T-helper 2 cell treated with Interferon-gamma antibody and Interleukin-4, amounts not matched to agents 5 μg/mL and 100 μg/mL, for 36 hours (primary cell): Measurements from ENCODE around the gene SHROOM3.

Source experiments
- DNase-seq: peaks from one replicate; pipeline ENCODE4 v3.0.0; 2021; ENCODE audit warnings: low spot score
- H3K27ac Mint-ChIP-seq: one replicate; pipeline ENCODE4 v1.8.0; 2021; ENCODE audit warnings: mild to moderate bottlenecking, mixed read lengths
- H3K27me3 Mint-ChIP-seq: one replicate; pipeline ENCODE4 v1.8.0; 2021; ENCODE audit warnings: low read depth, mixed read lengths
- H3K36me3 Mint-ChIP-seq: one replicate; pipeline ENCODE4 v1.8.0; 2021; ENCODE audit warnings: low read depth, mixed read lengths
- H3K4me1 Mint-ChIP-seq: one replicate; pipeline ENCODE4 v1.8.0; 2021; ENCODE audit warnings: low read depth, mixed read lengths
- H3K4me3 Mint-ChIP-seq: one replicate; pipeline ENCODE4 v1.8.0; 2022; ENCODE audit warnings: mild to moderate bottlenecking, moderate library complexity, mixed read lengths
- H3K9me3 Mint-ChIP-seq: one replicate; pipeline ENCODE4 v1.8.0; 2021; ENCODE audit warnings: mixed read lengths

The SHROOM3 gene

DNA sequence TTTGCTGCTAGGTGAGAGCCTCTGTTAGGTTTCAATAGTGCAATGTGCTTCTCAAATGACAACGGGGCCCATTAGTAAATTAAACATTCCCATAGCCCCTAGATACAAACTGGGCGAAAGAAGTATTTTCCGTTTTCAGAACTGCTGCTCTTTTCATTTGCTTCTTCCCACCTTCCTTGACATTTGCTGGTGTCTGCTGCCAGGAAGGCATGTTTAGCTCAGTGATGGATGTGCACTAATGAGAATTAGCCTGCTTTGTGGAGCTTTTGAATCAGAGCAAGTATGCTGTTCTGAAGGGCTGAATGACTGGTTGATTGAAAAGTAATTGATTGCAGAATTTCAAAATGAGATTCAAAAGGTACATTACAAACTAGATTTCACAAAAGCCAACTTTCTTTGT is 57.0 kb downstream of the SHROOM3 start:
- Mint-ChIP-seq H3K36me3 (no peaks in the 10 kb centered on the region), H3K9me3 (no peaks in the 10 kb centered on the region), H3K4me1 (no peaks in the 10 kb centered on the region), H3K27me3 (peaks cover 8% of the 10 kb centered on the region), H3K4me3 (no peak overlapping the region), H3K27ac (no peak overlapping the region)
- no peak for DNase-seq

DNA sequence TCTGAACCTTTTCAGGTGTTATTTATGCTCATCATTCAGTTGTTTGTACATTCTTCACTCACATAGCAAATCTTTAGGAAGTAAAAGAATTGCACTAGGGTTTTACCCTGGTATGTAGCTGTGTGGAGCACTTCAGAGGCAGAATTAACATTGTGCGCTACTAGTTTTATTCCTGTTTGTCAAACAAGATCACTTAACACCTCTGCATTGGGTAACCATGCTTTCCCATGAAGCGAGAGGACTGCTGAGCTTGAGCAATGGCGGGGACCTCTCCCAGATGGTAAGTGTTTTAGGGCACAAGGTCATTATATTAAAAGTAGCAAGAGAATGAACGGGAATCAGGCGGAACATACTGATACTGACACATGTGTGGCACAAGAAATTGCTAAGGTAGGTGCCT is 59.2 kb downstream of the SHROOM3 start:
- Mint-ChIP-seq H3K27me3 (peaks cover 8% of the 10 kb centered on the region), H3K36me3 (no peaks in the 10 kb centered on the region)
- DNase-seq, result no peak

DNA sequence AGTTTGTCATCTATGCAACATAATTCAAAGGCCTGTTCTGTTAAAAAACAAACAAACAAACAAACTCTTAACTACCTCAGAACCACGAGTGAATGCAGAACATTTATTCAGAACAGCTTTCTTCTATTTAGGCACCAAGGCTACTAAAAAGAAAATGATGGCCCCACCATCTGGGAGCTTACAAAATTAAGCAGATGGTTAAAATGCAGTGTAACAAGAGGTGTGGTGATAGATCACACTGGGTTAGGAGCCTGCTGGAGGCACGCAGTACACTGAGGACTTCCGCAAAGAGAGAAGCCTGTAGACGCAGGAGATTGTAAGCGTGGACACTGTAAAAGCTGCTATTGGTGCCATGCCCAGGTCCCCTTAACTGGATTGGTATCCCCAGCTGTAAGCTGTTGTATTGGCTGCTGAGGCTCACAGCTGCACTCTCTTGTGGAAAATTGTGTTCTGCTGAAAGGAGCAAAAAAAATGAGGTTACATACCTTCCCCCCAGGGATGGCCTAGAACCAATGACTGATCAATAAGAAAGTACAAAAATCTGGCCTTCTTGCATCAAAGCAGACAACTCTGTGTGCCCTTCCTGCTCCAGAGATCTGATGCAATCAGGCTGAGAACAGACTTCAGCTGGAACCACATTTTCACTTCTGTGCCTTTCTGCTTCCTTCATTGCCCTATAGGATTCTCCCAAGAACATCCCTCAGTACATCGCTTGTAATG is 60.0 kb downstream of the SHROOM3 start:
- Mint-ChIP-seq H3K4me1 (no peaks in the 10 kb centered on the region), H3K9me3 (no peaks in the 10 kb centered on the region), H3K36me3 (no peaks in the 10 kb centered on the region), H3K4me3 (no peak overlapping the region), H3K27ac (no peak overlapping the region), H3K27me3 (peaks cover 8% of the 10 kb centered on the region)
- no peak for DNase-seq

More for the DNA sequence above, 59.2 kb downstream of the SHROOM3 start:
- H3K9me3 Mint-ChIP-seq, result no peaks in the 10 kb centered on the region
- H3K4me1 Mint-ChIP-seq, result no peaks in the 10 kb centered on the region
- no peak overlapping the region for H3K27ac Mint-ChIP-seq
- no peak overlapping the region for H3K4me3 Mint-ChIP-seq

DNA sequence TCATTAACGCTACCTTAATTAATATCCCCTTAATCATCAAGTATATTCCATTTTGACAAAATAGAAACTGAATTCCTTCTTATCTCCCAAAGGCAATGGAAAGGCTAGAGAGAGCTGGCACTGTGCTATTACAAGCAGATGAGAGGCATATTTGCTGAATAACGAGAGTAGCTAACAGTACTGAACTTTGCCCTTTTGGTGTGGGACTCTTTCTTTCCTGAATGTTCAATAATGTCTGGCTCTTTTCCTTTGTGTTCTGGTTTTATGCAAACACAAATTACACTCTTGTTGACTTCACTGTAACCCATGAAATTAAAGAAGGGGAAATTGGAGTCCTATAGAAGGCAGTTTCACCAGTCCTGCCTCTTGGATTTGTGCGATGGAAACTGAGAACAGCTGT is 63.5 kb downstream of the SHROOM3 start:
- no peak overlapping the region for H3K27ac Mint-ChIP-seq
- no peak overlapping the region for H3K4me3 Mint-ChIP-seq
- no peaks in the 10 kb centered on the region for H3K4me1 Mint-ChIP-seq
- H3K27me3 Mint-ChIP-seq, result peaks cover 4% of the 10 kb centered on the region
- no peaks in the 10 kb centered on the region for H3K9me3 Mint-ChIP-seq
- H3K36me3 Mint-ChIP-seq, result no peaks in the 10 kb centered on the region
- DNase-seq, result no peak

DNA sequence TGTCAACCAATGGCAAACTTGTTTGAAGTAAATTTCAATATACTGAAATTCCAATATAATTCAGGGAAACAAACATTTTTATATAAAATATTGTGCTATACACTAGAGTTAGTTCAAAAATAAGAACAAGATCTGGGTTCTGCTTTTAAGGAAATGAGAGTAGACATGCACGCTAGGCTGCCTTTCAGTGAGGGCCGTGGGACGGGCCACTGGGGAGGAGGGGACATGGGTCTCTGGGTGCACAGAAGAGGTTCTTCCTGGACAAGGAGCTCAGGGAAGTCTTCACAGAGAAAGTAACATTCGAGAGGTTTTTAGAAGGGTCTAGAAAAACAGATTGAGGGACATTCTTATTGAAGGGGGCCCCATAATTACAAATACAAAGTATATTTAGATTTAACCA is 64.4 kb downstream of the SHROOM3 start:
- Mint-ChIP-seq H3K27me3 (no peaks in the 10 kb centered on the region), H3K4me3 (no peak overlapping the region), H3K9me3 (no peaks in the 10 kb centered on the region), H3K27ac (no peak overlapping the region), H3K36me3 (no peaks in the 10 kb centered on the region), H3K4me1 (no peaks in the 10 kb centered on the region)
- no peak for DNase-seq

DNA sequence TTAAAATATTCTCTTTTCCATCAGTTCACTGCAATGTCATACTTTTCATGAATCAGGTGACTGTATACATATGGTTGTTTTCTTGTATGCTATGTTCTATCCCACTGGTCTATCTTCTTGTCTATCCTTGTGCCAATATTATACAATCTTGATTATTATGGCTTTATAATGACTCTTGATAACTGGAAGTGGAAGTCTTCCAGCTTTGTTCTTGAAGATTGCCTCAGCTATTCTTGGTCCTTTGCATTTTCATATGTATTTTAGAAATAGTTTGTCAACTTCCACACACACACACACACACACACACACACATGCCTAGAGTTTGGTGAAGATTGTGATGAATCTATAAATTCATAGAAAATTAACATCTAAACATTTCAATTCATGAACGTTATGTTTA is 67.9 kb downstream of the SHROOM3 start:
- no peak for DNase-seq
- no peak overlapping the region for H3K4me3 Mint-ChIP-seq
- no peaks in the 10 kb centered on the region for H3K36me3 Mint-ChIP-seq
- no peaks in the 10 kb centered on the region for H3K9me3 Mint-ChIP-seq
- peaks cover 3% of the 10 kb centered on the region for H3K27me3 Mint-ChIP-seq
- no peak overlapping the region for H3K27ac Mint-ChIP-seq
- no peaks in the 10 kb centered on the region for H3K4me1 Mint-ChIP-seq

DNA sequence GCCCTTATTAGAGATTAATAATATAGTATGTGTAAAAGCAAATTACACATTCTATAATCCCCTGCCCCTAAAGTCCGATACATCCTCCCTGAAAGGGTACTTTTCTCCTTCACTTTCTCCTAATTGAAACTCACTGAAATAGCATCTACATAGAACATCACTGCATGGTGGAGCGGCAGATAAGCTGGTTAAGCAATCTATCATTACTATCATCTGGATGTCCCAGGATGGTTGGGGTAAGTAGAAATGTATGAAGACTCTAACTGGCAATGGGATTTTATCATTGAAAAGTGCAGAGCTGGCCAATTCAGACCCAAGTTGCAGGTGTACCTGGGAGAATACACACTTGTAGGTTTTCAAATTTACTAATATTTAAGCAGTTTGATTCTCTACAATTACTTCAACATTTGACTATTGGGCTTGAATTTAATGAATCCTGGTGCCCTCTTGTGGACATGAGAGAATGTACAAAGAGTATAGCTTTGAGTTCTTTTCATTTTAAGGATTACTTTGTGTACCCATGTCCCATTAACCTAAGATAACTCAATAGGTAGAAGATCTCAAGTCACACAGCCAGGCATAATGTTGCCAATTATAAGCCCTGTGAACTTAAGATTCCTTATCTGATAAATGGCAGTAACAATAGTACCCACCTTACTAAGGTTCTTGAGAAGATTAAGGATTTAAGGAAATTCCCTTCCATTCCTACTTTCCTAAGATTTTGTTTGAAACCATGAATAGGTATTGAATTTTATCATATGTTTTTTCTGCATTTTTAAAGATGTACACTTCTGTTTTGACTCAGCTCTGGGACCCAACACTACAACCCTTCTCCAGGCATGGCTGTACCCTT is 69.8 kb downstream of the SHROOM3 start:
- Mint-ChIP-seq H3K27me3 (peaks cover 3% of the 10 kb centered on the region), H3K36me3 (no peaks in the 10 kb centered on the region), H3K4me1 (no peaks in the 10 kb centered on the region), H3K27ac (no peak overlapping the region), H3K4me3 (no peak overlapping the region), H3K9me3 (no peaks in the 10 kb centered on the region)
- DNase-seq, result no peak

DNA sequence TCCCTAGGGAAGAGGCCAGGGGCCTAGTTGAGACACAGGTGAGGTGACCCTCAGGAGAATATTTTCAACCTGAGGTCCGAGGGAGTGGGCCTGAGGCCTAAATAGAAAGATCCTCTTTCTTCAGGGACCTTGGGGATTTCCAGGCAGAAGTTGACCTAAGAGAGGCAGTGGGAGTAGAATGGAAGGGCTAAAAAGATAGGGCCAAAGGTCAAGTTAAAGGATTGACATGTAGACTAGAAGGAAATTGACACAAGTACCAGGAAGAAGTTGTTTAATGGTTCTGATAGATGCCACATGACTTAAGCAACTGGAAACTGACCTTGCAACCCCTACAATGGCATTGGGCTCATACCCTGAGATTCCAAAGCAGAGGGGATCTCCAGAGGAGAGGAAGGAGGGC is 76.9 kb downstream of the SHROOM3 start:
- H3K27ac Mint-ChIP-seq, result no peak overlapping the region
- no peaks in the 10 kb centered on the region for H3K4me1 Mint-ChIP-seq
- no peak overlapping the region for H3K4me3 Mint-ChIP-seq
- H3K27me3 Mint-ChIP-seq, result no peaks in the 10 kb centered on the region
- H3K36me3 Mint-ChIP-seq, result no peaks in the 10 kb centered on the region
- H3K9me3 Mint-ChIP-seq, result no peaks in the 10 kb centered on the region
- DNase-seq, result no peak

DNA sequence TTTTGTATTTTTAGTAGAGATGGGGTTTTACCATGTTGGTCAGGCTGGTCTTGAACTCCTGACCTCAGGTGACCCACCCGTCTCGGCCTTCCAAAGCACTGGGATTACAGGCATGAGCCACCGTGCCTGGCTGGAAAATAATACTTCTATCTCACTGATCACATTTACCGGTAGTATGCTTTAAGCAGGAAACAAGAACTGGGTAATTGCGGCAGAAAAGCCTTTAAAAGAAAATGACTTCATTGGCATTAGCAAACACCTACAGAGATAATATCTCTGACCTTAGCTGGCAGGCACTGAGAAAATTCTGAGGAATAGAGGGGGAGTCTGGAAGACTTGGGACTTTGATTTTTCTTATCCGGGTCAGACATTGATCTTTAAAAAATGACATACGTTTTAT is 78.5 kb downstream of the SHROOM3 start:
- Mint-ChIP-seq H3K27ac (no peak overlapping the region), H3K36me3 (no peaks in the 10 kb centered on the region), H3K4me3 (no peak overlapping the region), H3K9me3 (no peaks in the 10 kb centered on the region), H3K27me3 (peaks cover 6% of the 10 kb centered on the region), H3K4me1 (peaks cover 2% of the 10 kb centered on the region)
- DNase-seq, result no peak

DNA sequence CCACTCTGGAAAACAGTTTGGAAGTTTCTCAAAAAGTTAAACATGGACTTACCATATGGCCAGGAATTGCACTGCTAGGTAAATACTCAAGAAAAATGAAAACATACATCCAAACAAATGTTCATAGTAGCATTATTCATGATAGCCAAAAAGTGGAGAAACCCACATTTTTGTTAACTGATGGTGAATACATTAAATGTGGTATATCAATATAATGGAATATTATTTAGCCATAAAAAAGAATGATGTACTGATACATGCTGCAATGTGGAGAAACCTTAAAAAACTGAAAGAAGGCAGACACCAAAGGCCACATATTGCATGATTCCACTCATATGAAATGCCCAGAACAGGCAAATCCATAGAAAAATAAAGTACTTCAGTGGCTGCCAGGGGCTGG is 79.1 kb downstream of the SHROOM3 start:
- H3K4me1 Mint-ChIP-seq, result peaks cover 2% of the 10 kb centered on the region
- no peaks in the 10 kb centered on the region for H3K36me3 Mint-ChIP-seq
- peaks cover 9% of the 10 kb centered on the region for H3K27me3 Mint-ChIP-seq
- no peak overlapping the region for H3K4me3 Mint-ChIP-seq
- DNase-seq, result no peak
- no peak overlapping the region for H3K27ac Mint-ChIP-seq
- H3K9me3 Mint-ChIP-seq, result no peaks in the 10 kb centered on the region

DNA sequence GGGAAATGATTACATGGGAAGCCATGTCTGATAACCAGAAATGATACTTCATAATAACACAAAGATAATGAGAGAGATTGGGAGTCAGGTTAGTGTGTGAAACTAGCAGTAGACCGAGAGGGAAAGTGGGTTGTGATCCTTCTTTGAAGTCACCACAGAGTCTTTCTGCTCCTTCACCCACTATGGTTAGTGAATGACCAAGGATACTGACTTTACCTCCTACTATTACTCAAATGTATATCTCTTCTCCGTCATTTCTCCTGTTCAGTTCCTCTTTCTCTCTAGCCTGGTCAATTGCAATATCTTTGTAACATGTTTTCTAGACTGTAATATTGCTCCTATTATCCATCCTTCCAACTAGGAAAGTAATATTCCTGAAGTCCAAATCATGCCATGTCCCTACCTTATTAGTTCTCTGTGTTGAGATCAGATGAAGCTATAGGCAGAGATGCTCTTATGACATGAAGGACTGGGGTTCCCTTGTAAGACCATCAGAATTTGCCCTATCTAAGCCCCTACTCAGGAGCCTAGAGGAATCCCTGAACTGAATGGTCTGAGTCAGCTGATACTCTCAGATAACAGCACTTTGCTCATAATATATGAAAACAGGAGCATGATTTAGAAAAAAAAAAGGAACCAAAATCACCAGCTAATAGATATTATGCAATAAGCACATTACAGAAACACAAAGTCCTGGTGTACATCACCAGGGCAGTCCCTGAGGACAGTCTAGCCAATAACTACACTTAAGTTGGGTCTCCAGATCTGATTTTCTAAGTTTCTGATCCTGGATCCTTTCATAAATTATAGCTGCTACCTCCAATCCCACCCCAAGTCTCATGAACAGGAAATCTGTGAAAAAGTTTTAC is 81.2 kb downstream of the SHROOM3 start:
- Mint-ChIP-seq H3K27ac (no peak overlapping the region), H3K4me1 (peaks cover 2% of the 10 kb centered on the region)

DNA sequence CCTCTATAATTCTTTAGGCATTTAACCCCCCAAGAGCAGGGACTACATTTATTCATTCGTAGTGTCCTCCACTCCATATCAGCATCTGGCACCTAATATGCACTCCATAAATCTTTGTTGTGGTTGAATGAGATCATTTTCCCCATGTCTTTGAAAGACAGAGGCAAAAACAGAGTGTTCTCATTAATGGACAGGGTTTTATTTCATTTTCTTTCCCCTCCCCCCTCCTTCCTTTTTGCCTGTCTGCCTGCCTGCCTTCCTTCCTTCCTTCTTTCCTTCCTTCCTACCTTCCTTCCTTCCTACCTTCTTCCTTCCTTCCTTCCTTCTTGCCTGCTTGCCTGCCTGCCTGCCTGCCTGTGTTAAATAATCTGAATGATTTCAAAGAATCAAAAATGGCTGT is 83.2 kb downstream of the SHROOM3 start:
- no peaks in the 10 kb centered on the region for H3K36me3 Mint-ChIP-seq
- peaks cover 9% of the 10 kb centered on the region for H3K27me3 Mint-ChIP-seq
- no peaks in the 10 kb centered on the region for H3K9me3 Mint-ChIP-seq
- no peak overlapping the region for H3K27ac Mint-ChIP-seq
- H3K4me1 Mint-ChIP-seq, result peaks cover 2% of the 10 kb centered on the region
- no peak for DNase-seq
- no peak overlapping the region for H3K4me3 Mint-ChIP-seq

More for the DNA sequence above, 81.2 kb downstream of the SHROOM3 start:
- H3K27me3 Mint-ChIP-seq, result peaks cover 9% of the 10 kb centered on the region
- no peak for DNase-seq
- no peaks in the 10 kb centered on the region for H3K9me3 Mint-ChIP-seq
- no peaks in the 10 kb centered on the region for H3K36me3 Mint-ChIP-seq
- no peak overlapping the region for H3K4me3 Mint-ChIP-seq

DNA sequence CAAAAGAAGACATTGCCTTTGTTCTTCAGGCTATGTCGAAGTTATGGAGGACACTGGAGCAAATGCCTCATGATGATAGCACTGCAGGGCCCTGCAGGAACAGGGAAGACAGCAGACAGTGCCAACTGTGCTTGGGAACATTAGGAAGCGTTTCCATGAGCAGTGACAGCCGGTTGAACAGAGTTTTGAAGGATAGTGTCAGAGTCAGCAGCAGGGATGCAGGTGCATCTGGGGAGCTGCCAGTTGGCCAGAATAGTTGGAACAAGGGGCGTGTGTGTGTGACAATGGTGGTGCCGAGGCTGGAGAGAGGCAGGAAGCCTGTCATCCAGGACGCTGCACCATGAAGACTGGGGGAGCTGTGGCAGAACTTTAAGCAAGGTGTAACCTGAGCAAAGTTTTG is 88.6 kb downstream of the SHROOM3 start:
- H3K4me3 Mint-ChIP-seq, result no peak overlapping the region
- no peak overlapping the region for H3K27ac Mint-ChIP-seq
- H3K36me3 Mint-ChIP-seq, result no peaks in the 10 kb centered on the region
- H3K4me1 Mint-ChIP-seq, result no peaks in the 10 kb centered on the region
- H3K9me3 Mint-ChIP-seq, result no peaks in the 10 kb centered on the region
- H3K27me3 Mint-ChIP-seq, result peaks cover 6% of the 10 kb centered on the region
- no peak for DNase-seq

DNA sequence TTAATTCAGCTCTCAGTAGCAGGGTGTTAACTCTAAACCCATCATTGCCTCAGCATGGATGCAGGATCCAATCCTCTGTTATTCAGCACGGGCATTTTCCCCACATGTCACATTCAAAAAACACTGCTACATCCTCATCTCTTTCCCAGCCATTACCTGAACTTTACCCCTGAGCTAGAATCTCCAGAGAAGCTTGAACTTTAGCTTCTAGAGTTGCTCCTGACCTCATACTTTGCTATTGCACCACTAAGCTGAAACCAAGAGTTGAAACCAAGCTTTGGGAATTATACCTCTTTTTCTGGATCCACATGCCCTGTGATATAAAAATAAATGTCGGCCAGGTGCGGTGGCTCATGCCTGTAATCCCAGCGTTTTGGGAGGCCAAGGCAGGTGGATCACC is 90.7 kb downstream of the SHROOM3 start:
- Mint-ChIP-seq H3K27me3 (peaks cover 4% of the 10 kb centered on the region), H3K9me3 (no peaks in the 10 kb centered on the region), H3K36me3 (no peaks in the 10 kb centered on the region), H3K4me1 (no peaks in the 10 kb centered on the region), H3K4me3 (no peak overlapping the region), H3K27ac (no peak overlapping the region)
- DNase-seq, result no peak
